ENCODE results near the gene CCNQ.

DNA sequence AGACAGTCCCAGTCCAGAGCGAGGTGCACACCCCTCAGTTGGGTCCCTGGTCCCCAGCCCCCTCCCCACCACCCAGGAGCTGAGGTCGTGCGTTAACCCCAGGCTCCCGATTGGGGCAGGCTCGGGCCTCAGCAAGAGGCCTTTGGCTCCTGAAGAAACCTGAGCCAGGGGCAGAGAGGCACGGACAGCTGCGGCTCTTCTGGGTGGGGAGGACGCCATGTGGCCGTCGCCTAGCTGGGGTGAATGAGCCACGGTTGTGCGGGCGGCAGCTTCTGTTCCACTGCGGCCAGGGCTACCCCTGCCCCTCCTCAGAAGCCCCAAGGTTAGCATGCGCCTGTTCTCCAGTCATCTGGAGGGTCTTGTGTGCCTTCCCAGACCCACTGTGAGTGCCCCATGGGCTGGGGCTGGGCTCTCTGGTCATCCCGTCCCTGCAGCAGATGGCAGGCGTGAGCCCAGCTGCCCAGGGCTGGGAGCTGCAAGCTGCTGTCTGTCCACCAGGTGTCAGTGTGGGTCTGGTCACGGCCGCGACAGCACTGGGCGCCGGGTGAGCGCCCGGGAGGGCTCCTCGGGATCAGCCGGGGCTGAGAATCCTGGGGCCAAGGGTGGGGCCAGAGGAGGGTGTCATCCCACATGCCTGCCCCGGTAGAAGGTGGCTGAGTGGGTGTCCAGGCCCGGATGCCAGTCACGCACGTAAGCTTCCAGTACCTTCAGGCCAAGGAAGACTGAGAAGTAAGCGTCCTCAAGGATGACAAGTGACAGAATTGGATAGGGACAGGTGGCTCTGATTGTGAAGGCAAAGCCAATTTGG, 59.6 kb downstream of the CCNQ start:
- TF ChIP-seq RAD21 (IDR thresholded peaks at IDR 0.05 in 1 of 2, conservative IDR thresholded peaks at IDR 0.05 in 1 of 2; ENCODE audit: low read depth in 2 of 2, low read length in 2 of 2) (peak; percentile 66 to 81), RXRA (IDR thresholded peaks at IDR 0.05; ENCODE audit: insufficient read depth, low read depth, low read length) (no peak), POLR2A (IDR thresholded peaks at IDR 0.05; ENCODE audit: control extremely low read depth in 1 of 2, low read depth in 2 of 2, low read length in 2 of 2) (no peak), EZH2 (IDR thresholded peaks at IDR 0.05; ENCODE audit: low read depth, low read length, severe bottlenecking) (no peak), SUZ12 (IDR thresholded peaks at IDR 0.05; ENCODE audit: low read length) (no peak), POLR2AphosphoS5 (IDR thresholded peaks at IDR 0.05; ENCODE audit: low read depth, low read length) (no peak), RFX5 (IDR thresholded peaks at IDR 0.05; ENCODE audit: borderline replicate concordance, low read depth, low read length) (no peak), TAF1 (IDR thresholded peaks at IDR 0.05; ENCODE audit: low read depth, low read length) (no peak), BCL11A (IDR thresholded peaks at IDR 0.05; ENCODE audit: low read depth in 2 of 2, low read length in 2 of 2) (no peak), MAFK (IDR thresholded peaks at IDR 0.05; ENCODE audit: low read depth, low read length) (no peak), SIX5 (IDR thresholded peaks at IDR 0.05; ENCODE audit: low read depth, low read length) (no peak), RBBP5 (IDR thresholded peaks at IDR 0.05; ENCODE audit: borderline replicate concordance, low read depth, low read length) (no peak)
- TF ChIP-seq, protein P1, sequence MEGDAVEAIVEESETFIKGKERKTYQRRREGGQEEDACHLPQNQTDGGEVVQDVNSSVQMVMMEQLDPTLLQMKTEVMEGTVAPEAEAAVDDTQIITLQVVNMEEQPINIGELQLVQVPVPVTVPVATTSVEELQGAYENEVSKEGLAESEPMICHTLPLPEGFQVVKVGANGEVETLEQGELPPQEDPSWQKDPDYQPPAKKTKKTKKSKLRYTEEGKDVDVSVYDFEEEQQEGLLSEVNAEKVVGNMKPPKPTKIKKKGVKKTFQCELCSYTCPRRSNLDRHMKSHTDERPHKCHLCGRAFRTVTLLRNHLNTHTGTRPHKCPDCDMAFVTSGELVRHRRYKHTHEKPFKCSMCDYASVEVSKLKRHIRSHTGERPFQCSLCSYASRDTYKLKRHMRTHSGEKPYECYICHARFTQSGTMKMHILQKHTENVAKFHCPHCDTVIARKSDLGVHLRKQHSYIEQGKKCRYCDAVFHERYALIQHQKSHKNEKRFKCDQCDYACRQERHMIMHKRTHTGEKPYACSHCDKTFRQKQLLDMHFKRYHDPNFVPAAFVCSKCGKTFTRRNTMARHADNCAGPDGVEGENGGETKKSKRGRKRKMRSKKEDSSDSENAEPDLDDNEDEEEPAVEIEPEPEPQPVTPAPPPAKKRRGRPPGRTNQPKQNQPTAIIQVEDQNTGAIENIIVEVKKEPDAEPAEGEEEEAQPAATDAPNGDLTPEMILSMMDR (IDR thresholded peaks at IDR 0.05; ENCODE audit: control extremely low read depth in 1 of 3, insufficient read depth in 1 of 3, low read depth in 1 of 3, low read length in 3 of 3), result peak in 2 of 3 experiments; percentile 92 to 99; a peak in 3 of 4 replicates
- TF ChIP-seq, protein P2, sequence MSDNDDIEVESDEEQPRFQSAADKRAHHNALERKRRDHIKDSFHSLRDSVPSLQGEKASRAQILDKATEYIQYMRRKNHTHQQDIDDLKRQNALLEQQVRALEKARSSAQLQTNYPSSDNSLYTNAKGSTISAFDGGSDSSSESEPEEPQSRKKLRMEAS (IDR thresholded peaks at IDR 0.05), result peak; percentile 37

Measured in H1 (cell line).